Measurements from ENCODE around the gene BTBD2. TPM values are rescaled to one million over a fixed set of nuclear protein-coding genes. Genes with fewer than 3 reads are reported as not detected.

Gene BTBD2
- total RNA-seq, 6 experiments from 2014 or later, result 74.1 to 95.6 (median 84.7) TPM

- Mint-ChIP-seq H3K27me3 (ENCODE audit: insufficient read depth) (no peaks in the 10 kb centered on the region), H3K27ac (no peak overlapping the region; the same call in 1 of the 2 replicates), H3K36me3 (ENCODE audit: low read depth) (peaks cover 11% of the 10 kb centered on the region; the same call in 1 of the 2 replicates), H3K4me3 (no peak overlapping the region), H3K9me3 (no peaks in the 10 kb centered on the region), H3K4me1 (ENCODE audit: low read depth) (peaks cover 11% of the 10 kb centered on the region)
- TF ChIP-seq CTCF (IDR thresholded peaks at IDR 0.05), result peak; percentile 74
- no peak for DNase-seq
These were observed 69.6 kb downstream of the BTBD2 start for GRCh38 chr19:1945899-1946298.

- H3K27ac Mint-ChIP-seq, result no peak overlapping the region
- H3K9me3 Mint-ChIP-seq, result no peaks in the 10 kb centered on the region
- H3K36me3 Mint-ChIP-seq (ENCODE audit: low read depth), result peaks cover 11% of the 10 kb centered on the region; the same call in 1 of the 2 replicates
- H3K4me1 Mint-ChIP-seq (ENCODE audit: low read depth), result peaks cover 14% of the 10 kb centered on the region
- no peak for DNase-seq
- H3K4me3 Mint-ChIP-seq, result no peak overlapping the region
- no peaks in the 10 kb centered on the region; the same call in 1 of the 2 replicates for H3K27me3 Mint-ChIP-seq (ENCODE audit: insufficient read depth)
- no peak for TF ChIP-seq CTCF (IDR thresholded peaks at IDR 0.05)
These were observed 70.5 kb downstream of the BTBD2 start for GRCh38 chr19:1944916-1945561.

GRCh38 chr19:1944088-1944915 is 71.2 kb downstream of the BTBD2 start:
- peaks cover 19% of the 10 kb centered on the region for H3K4me1 Mint-ChIP-seq (ENCODE audit: low read depth)
- TF ChIP-seq CTCF (IDR thresholded peaks at IDR 0.05), result no peak
- peaks cover 9% of the 10 kb centered on the region; the same call in 1 of the 2 replicates for H3K36me3 Mint-ChIP-seq (ENCODE audit: low read depth)
- H3K4me3 Mint-ChIP-seq, result no peak overlapping the region
- no peak for DNase-seq
- H3K27ac Mint-ChIP-seq, result no peak overlapping the region
- H3K27me3 Mint-ChIP-seq (ENCODE audit: insufficient read depth), result no peaks in the 10 kb centered on the region; the same call in 1 of the 2 replicates
- H3K9me3 Mint-ChIP-seq, result no peaks in the 10 kb centered on the region

GRCh38 chr19:1943661-1944087 is 71.8 kb downstream of the BTBD2 start:
- no peak overlapping the region; the same call in 1 of the 2 replicates for H3K4me3 Mint-ChIP-seq
- no peaks in the 10 kb centered on the region for H3K9me3 Mint-ChIP-seq
- no peak for TF ChIP-seq CTCF (IDR thresholded peaks at IDR 0.05)
- no peak for DNase-seq
- H3K27ac Mint-ChIP-seq, result peak overlapping the region; percentile 76; the same call in 1 of the 2 replicates
- H3K27me3 Mint-ChIP-seq (ENCODE audit: insufficient read depth), result no peaks in the 10 kb centered on the region; the same call in 1 of the 2 replicates
- H3K4me1 Mint-ChIP-seq (ENCODE audit: low read depth), result peaks cover 19% of the 10 kb centered on the region
- H3K36me3 Mint-ChIP-seq (ENCODE audit: low read depth), result peaks cover 3% of the 10 kb centered on the region; the same call in 1 of the 2 replicates

GRCh38 chr19:1942934-1943555 is 72.5 kb downstream of the BTBD2 start:
- H3K4me3 Mint-ChIP-seq, result peak overlapping the region; percentile 94
- H3K27me3 Mint-ChIP-seq (ENCODE audit: insufficient read depth), result peaks cover under 1% of the 10 kb centered on the region; the same call in 1 of the 2 replicates
- H3K36me3 Mint-ChIP-seq (ENCODE audit: low read depth), result no peaks in the 10 kb centered on the region
- H3K4me1 Mint-ChIP-seq (ENCODE audit: low read depth), result peaks cover 19% of the 10 kb centered on the region
- H3K27ac Mint-ChIP-seq, result peak overlapping the region; percentile 76
- H3K9me3 Mint-ChIP-seq, result no peaks in the 10 kb centered on the region
- TF ChIP-seq CTCF (IDR thresholded peaks at IDR 0.05), result no peak
- DNase-seq, result no peak

Measured in HFFc6 (cell line).